IMR-90 (cell line): ENCODE results near the gene HEXD. TPM values are rescaled to one million over a fixed set of nuclear protein-coding genes. Genes with fewer than 3 reads are reported as not detected.

Experiments
- ATAC-seq: fragments of 200-7000 bp; cut with Tn5 transposase; 2 replicates; pipeline ENCODE4 v1.9.1; 2020; ENCODE audit warnings: low read depth, mild to moderate bottlenecking, moderate library complexity
- BruUV-seq: library from RNA; stranded (reverse); fragments of 400-500 nt; replicated peaks from 2 replicates; lab custom pipeline; 2021; lab: Mats Ljungman, UMichigan
- CTCF ChIA-PET: fragments of 300-600 bp; formaldehyde crosslinking; extraction: SDS; loops from one replicate; lab custom pipeline; 2021; ENCODE audit warnings: antibody characterized with exemption; lab: Yijun Ruan, JAX
- POLR2A ChIA-PET: fragments of 300-600 bp; sonication (Branson Sonifier 250); formaldehyde crosslinking; loops from one replicate; lab custom pipeline; 2022; ENCODE audit warnings: antibody characterized with exemption; ENCODE audit not compliant: unreplicated experiment; lab: Charles Lee
- DNase-seq: peaks from one replicate; pipeline ENCODE4 v3.0.0; 2013
- H2AFZ ChIP-seq: replicated peaks from 2 replicates; pipeline ENCODE3; 2013; ENCODE audit warnings: low read length, mild to moderate bottlenecking; ENCODE audit not compliant: poor library complexity
- H2AK5ac ChIP-seq: 2 replicates; pipeline ENCODE4 v1.6.1; 2013; ENCODE audit warnings: low read depth, low read length, inconsistent platforms
- H2AK9ac ChIP-seq: replicated peaks from 2 replicates; pipeline ENCODE3; 2013; ENCODE audit warnings: mild to moderate bottlenecking, low read depth, low read length, moderate library complexity; ENCODE audit not compliant: poor library complexity
- H2BK120ac ChIP-seq: 2 replicates; pipeline ENCODE4 v1.6.1; 2013; ENCODE audit warnings: low read depth, low read length, inconsistent platforms
- H2BK15ac ChIP-seq: 3 replicates; pipeline ENCODE4 v1.6.1; 2013; ENCODE audit warnings: low read depth, low read length, inconsistent platforms
- H2BK20ac ChIP-seq: 2 replicates; pipeline ENCODE4 v1.6.1; 2013; ENCODE audit warnings: low read depth, mild to moderate bottlenecking, inconsistent platforms, low read length, moderate library complexity
- H2BK5ac ChIP-seq: 2 replicates; pipeline ENCODE4 v1.6.1; 2013; ENCODE audit warnings: mild to moderate bottlenecking, low read depth, low read length, inconsistent platforms; ENCODE audit not compliant: poor library complexity, severe bottlenecking
- H3K14ac ChIP-seq: replicated peaks from 2 replicates; pipeline ENCODE4 v1.6.1; 2013; ENCODE audit warnings: low read depth, low read length, inconsistent platforms
- H3K18ac ChIP-seq: 2 replicates; pipeline ENCODE4 v1.6.1; 2013; ENCODE audit warnings: low read depth, low read length, control low read depth
- H3K23ac ChIP-seq: 2 replicates; pipeline ENCODE4 v1.6.1; 2013; ENCODE audit warnings: low read depth, low read length, inconsistent platforms
- H3K27ac ChIP-seq: 2 replicates; pipeline ENCODE4 v1.5.1; 2013; ENCODE audit warnings: mild to moderate bottlenecking, control low read depth, low read length; ENCODE audit not compliant: insufficient read depth
- H3K27me3 ChIP-seq: 2 replicates; pipeline ENCODE4 v1.6.1; 2013; ENCODE audit warnings: low read length; ENCODE audit not compliant: control insufficient read depth, insufficient read depth
- H3K36me3 ChIP-seq: 2 replicates; pipeline ENCODE4 v1.6.1; 2013; ENCODE audit warnings: low read length, mixed read lengths; ENCODE audit not compliant: control insufficient read depth, insufficient read depth
- H3K4ac ChIP-seq: 2 replicates; pipeline ENCODE4 v1.6.1; 2013; ENCODE audit warnings: low read depth, low read length, inconsistent platforms
- H3K4me1 ChIP-seq: 2 replicates; pipeline ENCODE4 v1.6.1; 2013; ENCODE audit warnings: low read length, mixed read lengths; ENCODE audit not compliant: control insufficient read depth, insufficient read depth
- H3K4me2 ChIP-seq: 2 replicates; pipeline ENCODE4 v1.6.1; 2013; ENCODE audit warnings: low read depth, mild to moderate bottlenecking, control low read depth, low read length, moderate library complexity
- H3K4me3 ChIP-seq: 2 replicates; pipeline ENCODE4 v1.5.1; 2013; ENCODE audit warnings: low read depth, mild to moderate bottlenecking, control low read depth, low read length, moderate library complexity; ENCODE audit not compliant: insufficient read depth
- H3K56ac ChIP-seq: 2 replicates; pipeline ENCODE4 v1.6.1; 2013; ENCODE audit warnings: low read length, inconsistent platforms; ENCODE audit not compliant: insufficient read depth; ENCODE audit errors: extremely low read depth
- H3K79me1 ChIP-seq, 2 experiments: 2 replicates each; pipeline ENCODE4 v1.6.1; 2013; ENCODE audit warnings: low read length in 2 of 2, inconsistent platforms in 1 of 2, low read depth in 1 of 2
- H3K9ac ChIP-seq: 2 replicates; pipeline ENCODE4 v1.6.1; 2013; ENCODE audit warnings: low read depth, low read length, control low read depth
- H3K9me1 ChIP-seq: 2 replicates; pipeline ENCODE4 v1.6.1; 2013; ENCODE audit warnings: low read length, inconsistent platforms; ENCODE audit not compliant: insufficient read depth
- H3K9me3 ChIP-seq: 2 replicates; pipeline ENCODE4 v1.6.1; 2013; ENCODE audit warnings: low read length; ENCODE audit not compliant: control insufficient read depth, insufficient read depth
- H4K20me1 ChIP-seq: 2 replicates; pipeline ENCODE4 v1.6.1; 2013; ENCODE audit warnings: low read length, inconsistent platforms; ENCODE audit not compliant: insufficient read depth
- H4K5ac ChIP-seq: 2 replicates; pipeline ENCODE4 v1.6.1; 2013; ENCODE audit warnings: mild to moderate bottlenecking, low read depth, low read length, control low read depth
- H4K8ac ChIP-seq, 2 experiments: 2 replicates each; pipeline ENCODE4 v1.6.1; 2013; ENCODE audit warnings: low read depth in 2 of 2, low read length in 2 of 2, control low read depth in 1 of 2, inconsistent platforms in 1 of 2
- H4K91ac ChIP-seq: 2 replicates; pipeline ENCODE4 v1.6.1; 2013; ENCODE audit warnings: low read depth, low read length, inconsistent platforms; ENCODE audit not compliant: insufficient read depth
- BHLHE40 ChIP-seq: fragments of 150-350 bp; IDR thresholded peaks from 2 replicates; pipeline ENCODE4 v1.6.1; 2016; ENCODE audit warnings: mild to moderate bottlenecking, low read depth, low read length
- CEBPB ChIP-seq: IDR thresholded peaks from 2 replicates; pipeline ENCODE4 v1.6.1; 2012; ENCODE audit warnings: low read depth, low read length, improper control_type of control experiment
- CHD1 ChIP-seq: IDR thresholded peaks from 2 replicates; pipeline ENCODE4 v1.6.1; 2012; ENCODE audit warnings: low read depth, low read length, improper control_type of control experiment
- FOS ChIP-seq: fragments of 150-350 bp; IDR thresholded peaks from 2 replicates; pipeline ENCODE4 v1.6.1; 2016; ENCODE audit warnings: low read depth, low read length
- MAZ ChIP-seq: IDR thresholded peaks from 2 replicates; pipeline ENCODE4 v1.6.1; 2012; ENCODE audit warnings: low read depth, mild to moderate bottlenecking, low read length, improper control_type of control experiment, moderate library complexity, borderline replicate concordance
- MXI1 ChIP-seq: IDR thresholded peaks from 2 replicates; pipeline ENCODE4 v1.6.1; 2012; ENCODE audit warnings: low read depth, mild to moderate bottlenecking, low read length, moderate library complexity, borderline replicate concordance
- NFE2L2 ChIP-seq: fragments of 150-350 bp; IDR thresholded peaks from 2 replicates; pipeline ENCODE4 v1.6.1; 2016; ENCODE audit warnings: low read depth, mild to moderate bottlenecking, low read length
- RAD21 ChIP-seq: IDR thresholded peaks from 2 replicates; pipeline ENCODE4 v1.6.1; 2012; ENCODE audit warnings: low read length, improper control_type of control experiment
- RCOR1 ChIP-seq: IDR thresholded peaks from 2 replicates; pipeline ENCODE4 v1.6.1; 2012; ENCODE audit warnings: mild to moderate bottlenecking, low read length, improper control_type of control experiment; ENCODE audit not compliant: insufficient replicate concordance
- RFX5 ChIP-seq: IDR thresholded peaks from 2 replicates; pipeline ENCODE4 v1.8.0; 2012; ENCODE audit warnings: low read depth, mild to moderate bottlenecking, low read length, moderate library complexity
- WGBS, 2 experiments: methylation state at CpG; one replicate each; pipeline versions ENCODE4 v1.1.5 to v1.1.7; 2013; ENCODE audit warnings: missing lambda C conversion rate in 2 of 2; ENCODE audit not compliant: insufficient read length in 1 of 2; ENCODE audit errors: extremely low coverage in 2 of 2; 5-methylcytosine and 5-hydroxymethylcytosine counted together
- dilution Hi-C: fragments of 300-500 bp; cut with HindIII; formaldehyde crosslinking; loops from one replicate; pipeline ENCODE4 v1.14.3; 2018; ENCODE audit warnings: low sequenced_read_pairs; ENCODE audit not compliant: unreplicated experiment
- in situ Hi-C: fragments of 300-500 bp; cut with MboI; formaldehyde crosslinking; loops from 3 replicates; pipeline ENCODE4 v1.14.3; 2019; ENCODE audit warnings: low sequenced_read_pairs, inconsistent platforms, mixed read lengths
- intact Hi-C: fragments of 100-400 bp; cut with micrococcal nuclease; formaldehyde crosslinking; loops from 2 replicates; pipeline ENCODE4 v1.10.0; 2022
- polyA plus RNA-seq, 3 experiments: library from polyadenylated mRNA; depleted of rRNA; stranded (reverse); fragments of >200 nt; gene quantifications; 2 replicates each; pipeline ENCODE4 v1.2.3, GENCODE V29; 2012; ENCODE audit warnings: low replicate concordance in 1 of 3
- total RNA-seq: library from RNA; depleted of rRNA; stranded (reverse); fragments of >200 nt; gene quantifications from 2 replicates; pipeline ENCODE4 v1.2.3, GENCODE V29; 2012
- TF ChIP-seq, protein P1 (sequence below): conservative IDR thresholded peaks from 2 replicates; pipeline ENCODE4 v1.5.1; 2012; ENCODE audit warnings: mild to moderate bottlenecking, low read depth, low read length, improper control_type of control experiment
- TF ChIP-seq, protein P2 (sequence below): fragments of 150-350 bp; IDR thresholded peaks from 2 replicates; pipeline ENCODE4 v1.6.1; 2017; ENCODE audit warnings: mild to moderate bottlenecking, antibody characterized with exemption, low read length, low read depth
- TF ChIP-seq, protein P3 (sequence below): fragments of 150-350 bp; IDR thresholded peaks from 2 replicates; pipeline ENCODE4 v1.6.1; 2016; ENCODE audit warnings: low read depth, mild to moderate bottlenecking, low read length, moderate library complexity, borderline replicate concordance

Gene HEXD
- total and polyA plus RNA-seq, 2 of the 4 experiments (the other 2 are of a cell fraction) = 3.8 to 9.5 TPM

DNA sequence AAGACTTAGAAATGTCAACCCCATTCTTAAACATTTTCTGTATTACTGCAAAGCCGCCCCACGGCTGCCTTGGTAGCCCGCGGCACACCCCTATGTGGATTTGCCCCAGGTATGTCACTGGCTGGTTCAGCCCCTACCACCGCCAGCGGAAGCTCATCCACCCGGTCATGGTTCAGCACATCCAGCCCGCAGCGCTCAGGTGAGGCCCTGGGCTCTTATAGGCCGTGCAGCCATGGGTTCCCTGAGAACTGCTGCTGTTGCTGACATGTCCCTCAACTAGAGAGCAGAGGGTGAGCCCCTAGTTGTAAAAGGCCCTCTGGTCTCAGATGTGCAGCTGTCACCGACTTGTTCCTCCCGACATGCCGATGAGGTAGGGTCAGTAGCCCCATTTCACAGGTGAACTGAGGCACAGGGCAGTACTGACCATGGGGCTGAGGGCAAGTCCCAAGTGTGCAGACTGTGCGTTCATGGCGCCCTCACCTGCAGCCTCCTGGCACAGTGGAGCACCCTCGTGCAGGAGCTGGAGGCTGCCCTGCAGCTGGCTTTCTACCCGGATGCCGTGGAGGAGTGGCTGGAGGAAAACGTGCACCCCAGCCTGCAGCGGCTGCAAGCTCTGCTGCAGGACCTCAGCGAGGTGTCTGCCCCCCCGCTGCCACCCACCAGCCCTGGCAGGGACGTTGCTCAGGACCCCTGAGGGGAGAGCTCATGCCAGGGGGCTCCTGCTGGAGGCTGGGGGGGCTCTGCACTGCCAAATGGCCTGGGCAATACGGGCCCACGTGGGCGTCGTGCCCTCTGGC, 23.7 kb downstream of the HEXD start:
- dilution Hi-C loops (no loop called here), intact Hi-C loops (no loop called here), in situ Hi-C loops (no loop called here)
- Histone ChIP-seq H3K4ac (no peak overlapping the region), H3K36me3 (peaks cover 36% of the 10 kb centered on the region), H2AK9ac (peak overlapping the region; percentile 37), H4K5ac (no peak overlapping the region), H3K4me1 (no peaks in the 10 kb centered on the region; the same call in 1 of the 2 replicates), H4K91ac (no peak overlapping the region), H4K8ac (no peak overlapping the region), H3K27me3 (no peaks in the 10 kb centered on the region), H3K18ac (no peak overlapping the region), H3K23ac (no peak overlapping the region), H3K9me1 (no peaks in the 10 kb centered on the region; the same call in 1 of the 2 replicates), H3K9ac (no peak overlapping the region), H3K27ac (no peak overlapping the region), H3K4me3 (no peak overlapping the region), H3K14ac (no peak overlapping the region), H2BK5ac (no peak overlapping the region), H3K4me2 (no peak overlapping the region), H2AFZ (no peak overlapping the region), H2BK20ac (no peak overlapping the region), H2AK5ac (no peak overlapping the region), H2BK120ac (no peak overlapping the region), H4K20me1 (peaks cover 18% of the 10 kb centered on the region), H3K9me3 (no peaks in the 10 kb centered on the region), H3K56ac (no peak overlapping the region), H3K79me1 (peaks cover 0 to 15% of the 10 kb centered on the region in 2 experiments; a peak in 2 of 4 replicates), H2BK15ac (no peak overlapping the region)
- ChIA-PET CTCF (no interaction called here), POLR2A (no interaction called here)
- TF ChIP-seq MXI1 (no peak), CEBPB (no peak), FOS (no peak), CHD1 (no peak), MAZ (no peak), RFX5 (no peak), RAD21 (no peak), RCOR1 (no peak), NFE2L2 (no peak), BHLHE40 (no peak)
- TF ChIP-seq, protein P1, sequence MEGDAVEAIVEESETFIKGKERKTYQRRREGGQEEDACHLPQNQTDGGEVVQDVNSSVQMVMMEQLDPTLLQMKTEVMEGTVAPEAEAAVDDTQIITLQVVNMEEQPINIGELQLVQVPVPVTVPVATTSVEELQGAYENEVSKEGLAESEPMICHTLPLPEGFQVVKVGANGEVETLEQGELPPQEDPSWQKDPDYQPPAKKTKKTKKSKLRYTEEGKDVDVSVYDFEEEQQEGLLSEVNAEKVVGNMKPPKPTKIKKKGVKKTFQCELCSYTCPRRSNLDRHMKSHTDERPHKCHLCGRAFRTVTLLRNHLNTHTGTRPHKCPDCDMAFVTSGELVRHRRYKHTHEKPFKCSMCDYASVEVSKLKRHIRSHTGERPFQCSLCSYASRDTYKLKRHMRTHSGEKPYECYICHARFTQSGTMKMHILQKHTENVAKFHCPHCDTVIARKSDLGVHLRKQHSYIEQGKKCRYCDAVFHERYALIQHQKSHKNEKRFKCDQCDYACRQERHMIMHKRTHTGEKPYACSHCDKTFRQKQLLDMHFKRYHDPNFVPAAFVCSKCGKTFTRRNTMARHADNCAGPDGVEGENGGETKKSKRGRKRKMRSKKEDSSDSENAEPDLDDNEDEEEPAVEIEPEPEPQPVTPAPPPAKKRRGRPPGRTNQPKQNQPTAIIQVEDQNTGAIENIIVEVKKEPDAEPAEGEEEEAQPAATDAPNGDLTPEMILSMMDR = no peak
- TF ChIP-seq, protein P2, sequence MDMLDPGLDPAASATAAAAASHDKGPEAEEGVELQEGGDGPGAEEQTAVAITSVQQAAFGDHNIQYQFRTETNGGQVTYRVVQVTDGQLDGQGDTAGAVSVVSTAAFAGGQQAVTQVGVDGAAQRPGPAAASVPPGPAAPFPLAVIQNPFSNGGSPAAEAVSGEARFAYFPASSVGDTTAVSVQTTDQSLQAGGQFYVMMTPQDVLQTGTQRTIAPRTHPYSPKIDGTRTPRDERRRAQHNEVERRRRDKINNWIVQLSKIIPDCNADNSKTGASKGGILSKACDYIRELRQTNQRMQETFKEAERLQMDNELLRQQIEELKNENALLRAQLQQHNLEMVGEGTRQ = no peak
- TF ChIP-seq, protein P3, sequence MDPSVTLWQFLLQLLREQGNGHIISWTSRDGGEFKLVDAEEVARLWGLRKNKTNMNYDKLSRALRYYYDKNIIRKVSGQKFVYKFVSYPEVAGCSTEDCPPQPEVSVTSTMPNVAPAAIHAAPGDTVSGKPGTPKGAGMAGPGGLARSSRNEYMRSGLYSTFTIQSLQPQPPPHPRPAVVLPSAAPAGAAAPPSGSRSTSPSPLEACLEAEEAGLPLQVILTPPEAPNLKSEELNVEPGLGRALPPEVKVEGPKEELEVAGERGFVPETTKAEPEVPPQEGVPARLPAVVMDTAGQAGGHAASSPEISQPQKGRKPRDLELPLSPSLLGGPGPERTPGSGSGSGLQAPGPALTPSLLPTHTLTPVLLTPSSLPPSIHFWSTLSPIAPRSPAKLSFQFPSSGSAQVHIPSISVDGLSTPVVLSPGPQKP = no peak
- ATAC-seq (no peak), DNase-seq (no peak)
- WGBS, 2 experiments = 96% methylated on average over 12 of the region's 27 CpGs; no CpG with 5 or more reads in 1 of the 2 experiments
- no TSS peak for BruUV-seq
